Activated effector memory CD4-positive, alpha-beta T cell treated with anti-CD3 and anti-CD28 coated beads, Interleukin-2, amount 50 U/mL, for 16 hours (primary cell): ENCODE data around the gene MYRF.
A peak's percentile ranks its signal among the peaks of the same experiment; 100 is the strongest.

Experiments
- DNase-seq: peaks from one replicate; pipeline ENCODE4 v3.0.0-alpha.2; 2020

MYRF gene

DNA sequence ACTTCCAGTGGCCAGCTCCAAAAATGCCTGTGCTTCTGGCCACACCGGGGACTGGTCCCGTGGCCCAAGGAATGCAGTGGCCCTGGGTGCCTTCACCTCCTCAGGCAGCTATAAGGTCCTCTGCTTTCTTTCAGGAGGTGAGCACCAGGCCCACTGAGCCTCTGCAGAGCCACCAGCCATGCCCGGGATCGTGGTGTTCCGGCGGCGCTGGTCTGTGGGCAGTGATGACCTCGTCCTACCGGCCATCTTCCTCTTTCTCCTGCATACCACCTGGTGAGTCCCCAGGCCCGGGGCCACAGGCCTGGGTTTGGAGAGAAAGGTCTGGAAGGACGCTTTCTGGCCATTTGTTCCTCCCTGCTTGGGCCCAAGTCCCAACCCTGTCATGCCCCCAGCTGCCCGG lies 32.5 kb upstream of the MYRF start:
- DNase-seq: no peak

GRCh38 chr11:61720597-61720996 lies 31.8 kb upstream of the MYRF start:
- no peak for DNase-seq

DNA sequence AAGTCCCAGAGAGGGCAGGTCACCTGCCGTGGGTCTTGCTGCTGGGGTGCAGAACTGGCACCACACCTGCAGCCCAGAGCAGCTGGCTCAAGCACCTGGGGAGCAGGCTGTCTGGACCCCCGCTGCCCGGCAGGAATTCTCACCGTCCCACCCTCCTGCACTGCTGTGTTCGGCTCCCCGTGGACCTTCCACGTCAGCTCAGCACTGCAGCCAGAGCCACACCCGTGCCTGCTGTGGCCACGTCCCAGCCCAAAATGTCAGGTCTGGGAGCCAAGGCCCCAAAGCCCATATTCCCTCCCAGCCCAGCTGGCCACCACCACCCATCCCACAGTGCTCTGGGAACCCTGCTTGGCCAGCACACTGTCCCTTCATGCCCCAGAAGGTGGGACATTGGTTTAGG lies 28.0 kb upstream of the MYRF start:
- DNase-seq: no peak

GRCh38 chr11:61725781-61726231 lies 26.6 kb upstream of the MYRF start:
- DNase-seq: no peak

DNA sequence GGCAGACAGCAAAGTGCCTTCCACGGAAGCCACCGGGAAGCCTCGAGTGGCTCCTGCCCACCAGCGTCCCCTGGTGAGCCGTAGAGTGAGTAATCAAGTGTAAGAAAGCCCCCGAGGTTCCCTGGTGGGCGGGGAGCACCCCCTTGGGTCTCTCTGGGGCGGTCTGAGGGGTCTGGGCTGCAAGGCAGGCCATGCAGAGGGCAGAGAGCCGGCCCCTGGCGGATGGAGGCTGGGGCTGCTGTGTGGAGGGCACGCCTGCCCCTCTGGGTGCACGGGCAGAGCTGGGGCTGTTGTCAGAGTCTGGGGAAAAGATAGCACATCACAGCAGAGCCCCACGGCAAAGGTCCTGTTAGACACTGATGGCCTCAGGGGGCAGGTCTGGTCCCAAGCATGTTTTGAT lies 25.7 kb upstream of the MYRF start:
- DNase-seq: no peak

DNA sequence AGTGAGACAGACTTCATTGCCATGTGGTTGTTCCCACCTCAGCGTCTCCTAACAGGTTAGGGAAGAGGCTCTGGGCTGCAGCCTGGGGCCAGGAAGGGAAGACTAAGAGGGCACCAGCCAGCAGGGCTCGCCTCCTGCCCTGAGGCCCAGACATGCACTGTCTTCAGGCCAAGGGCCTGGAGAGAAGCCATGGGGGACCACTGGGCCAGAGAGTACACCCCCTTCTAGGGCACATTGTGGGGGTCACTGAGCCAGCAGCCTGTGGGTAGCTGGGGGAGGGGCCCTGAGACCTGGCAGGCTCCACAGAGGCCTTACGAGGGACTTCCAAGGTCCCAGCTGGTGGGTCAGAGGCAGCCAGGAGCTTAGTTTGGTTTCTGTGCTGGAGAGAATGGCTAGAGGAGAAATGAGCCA lies 25.0 kb upstream of the MYRF start:
- DNase-seq: no peak

DNA sequence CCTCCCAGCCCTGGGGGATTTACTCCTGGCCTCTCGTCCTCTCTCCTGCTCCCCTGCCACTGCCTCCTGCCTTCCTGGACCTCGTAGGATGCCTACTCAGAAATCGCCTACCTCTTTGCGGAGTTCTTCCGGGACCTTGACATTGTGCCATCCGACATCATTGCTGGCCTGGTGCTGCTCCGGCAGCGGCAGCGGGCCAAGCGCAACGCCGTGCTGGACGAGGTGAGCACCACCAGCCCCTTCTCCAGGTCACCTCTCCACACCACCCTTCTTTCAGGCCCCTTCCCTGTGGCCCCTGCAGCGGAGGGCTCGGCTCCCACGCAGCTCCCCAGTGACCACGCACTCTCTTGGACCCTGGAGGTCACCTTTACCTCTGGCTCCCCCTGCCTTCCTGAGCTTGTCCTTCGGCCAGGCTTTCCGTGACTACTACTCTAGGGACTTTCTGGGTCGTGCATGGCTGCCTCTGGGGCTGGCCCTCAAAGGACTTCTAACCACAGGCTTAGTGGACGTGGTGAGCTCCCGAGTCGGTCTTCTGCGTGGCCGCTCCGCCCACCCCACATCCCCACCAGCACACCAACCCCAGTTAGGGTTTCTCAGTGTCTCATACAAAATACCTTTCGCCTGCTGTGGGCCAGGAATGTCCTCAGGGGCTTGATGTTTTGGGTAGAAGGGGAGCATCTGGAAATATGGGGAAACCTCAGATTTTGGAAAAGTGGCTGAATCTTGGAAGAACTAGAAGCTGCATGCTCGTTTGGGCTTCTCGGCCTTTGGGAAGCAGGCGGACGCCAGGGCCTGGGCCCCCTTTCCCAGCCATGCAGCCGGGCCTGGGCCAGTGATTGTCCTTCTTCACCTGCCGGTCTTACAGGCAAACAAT lies 24.1 kb upstream of the MYRF start:
- no peak for DNase-seq

GRCh38 chr11:61728940-61729219 lies 23.6 kb upstream of the MYRF start:
- no peak for DNase-seq

- no peak for DNase-seq
These were observed 22.0 kb upstream of the MYRF start for GRCh38 chr11:61730240-61730994.

GRCh38 chr11:61731211-61731951 lies 21.1 kb upstream of the MYRF start:
- no peak for DNase-seq

- DNase-seq: no peak
These were observed 20.3 kb upstream of the MYRF start for GRCh38 chr11:61731952-61732675.

DNA sequence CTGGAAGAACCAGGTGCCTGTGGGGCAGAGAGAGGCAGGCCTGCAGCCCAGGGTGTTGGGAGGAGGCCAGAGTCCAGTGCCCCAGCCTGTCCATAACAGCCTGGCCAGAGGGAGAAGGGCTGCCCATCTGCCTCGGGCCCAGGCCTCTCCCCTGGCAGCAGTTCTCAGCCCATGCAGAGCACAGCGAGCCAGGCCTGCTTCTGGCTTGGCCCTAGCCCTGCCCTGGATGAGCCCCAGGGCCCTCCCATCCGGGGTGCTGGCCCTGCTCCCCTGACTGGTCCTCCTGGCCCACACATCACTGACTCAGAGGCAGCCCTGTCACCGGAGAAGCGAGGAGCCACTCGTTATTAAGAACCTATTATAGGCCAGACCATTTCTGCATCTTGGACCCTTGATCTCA lies 19.7 kb upstream of the MYRF start:
- DNase-seq: no peak

- peak; percentile 94 for DNase-seq
These were observed 19.1 kb upstream of the MYRF start for GRCh38 chr11:61733120-61733978.

DNA sequence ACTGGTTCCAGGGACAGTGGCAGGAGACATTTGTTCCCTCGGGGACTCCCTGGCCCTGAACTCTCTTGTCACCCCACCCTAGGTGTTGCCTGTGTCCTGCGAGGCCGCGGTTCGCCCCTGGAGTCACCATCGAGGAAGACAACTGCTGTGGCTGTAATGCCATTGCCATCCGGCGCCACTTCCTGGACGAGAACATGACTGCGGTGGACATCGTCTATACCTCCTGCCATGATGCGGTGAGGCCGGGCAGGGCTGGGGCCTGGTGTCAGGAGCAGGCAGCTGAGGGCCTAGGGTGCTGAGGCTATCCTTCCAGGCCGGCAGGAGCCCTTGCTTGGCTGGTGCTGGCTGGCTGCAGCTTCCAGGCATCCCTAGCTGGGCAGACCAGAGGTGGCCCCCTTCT lies 17.7 kb upstream of the MYRF start:
- no peak for DNase-seq

- no peak for DNase-seq
These were observed 17.0 kb upstream of the MYRF start for GRCh38 chr11:61735391-61735790.

GRCh38 chr11:61736310-61736709 lies 16.1 kb upstream of the MYRF start:
- no peak for DNase-seq

DNA sequence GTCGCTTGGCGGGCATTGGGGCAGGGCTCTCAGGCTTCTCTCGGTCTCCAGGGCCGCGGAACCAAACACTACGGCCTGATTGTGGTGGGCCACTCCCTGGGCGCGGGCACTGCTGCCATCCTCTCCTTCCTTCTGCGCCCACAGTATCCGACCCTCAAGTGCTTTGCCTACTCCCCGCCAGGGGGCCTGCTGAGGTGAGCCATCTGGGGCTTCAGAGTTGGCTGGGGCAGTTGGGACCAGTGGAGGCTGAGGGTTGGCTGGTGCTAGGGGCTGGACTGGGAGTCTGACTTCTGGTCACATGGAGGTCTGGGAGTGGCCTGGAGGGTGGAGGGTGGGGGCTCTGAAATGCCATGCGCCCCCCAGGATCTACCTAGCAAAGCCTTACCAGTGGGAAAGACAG lies 15.3 kb upstream of the MYRF start:
- DNase-seq: no peak

DNA sequence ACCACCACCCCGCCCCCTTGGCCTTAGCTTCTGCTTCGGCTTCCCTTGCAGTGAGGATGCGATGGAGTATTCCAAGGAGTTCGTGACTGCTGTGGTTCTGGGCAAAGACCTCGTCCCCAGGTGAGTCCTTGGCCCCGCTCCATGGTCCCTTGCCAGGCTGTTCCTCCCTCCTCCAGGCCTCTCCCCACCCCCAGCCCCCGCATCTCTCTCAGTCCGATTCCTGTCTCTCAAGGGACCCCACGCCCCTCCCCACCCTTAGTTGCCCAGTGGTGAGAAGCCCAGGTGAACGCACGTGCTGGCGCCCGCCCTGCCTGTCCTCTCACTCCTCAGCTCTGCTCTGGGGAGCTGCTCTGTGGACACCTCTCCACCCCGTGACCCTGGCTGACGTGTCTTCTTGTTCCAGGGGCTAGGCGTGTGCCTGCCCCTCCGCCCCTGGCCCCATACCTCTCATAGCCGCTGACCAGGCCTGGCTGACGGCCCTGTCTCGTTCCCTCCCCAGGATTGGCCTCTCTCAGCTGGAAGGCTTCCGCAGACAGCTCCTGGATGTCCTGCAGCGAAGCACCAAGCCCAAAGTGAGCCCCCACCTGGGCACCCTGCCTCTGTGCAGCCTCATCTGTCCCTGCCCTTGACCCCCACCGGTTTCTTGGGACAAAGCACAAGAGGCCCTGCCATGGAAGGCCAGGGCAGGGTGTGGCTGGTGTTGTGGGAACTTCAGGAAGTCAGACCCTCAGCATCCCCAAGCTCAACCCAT lies 14.6 kb upstream of the MYRF start:
- DNase-seq: no peak

DNA sequence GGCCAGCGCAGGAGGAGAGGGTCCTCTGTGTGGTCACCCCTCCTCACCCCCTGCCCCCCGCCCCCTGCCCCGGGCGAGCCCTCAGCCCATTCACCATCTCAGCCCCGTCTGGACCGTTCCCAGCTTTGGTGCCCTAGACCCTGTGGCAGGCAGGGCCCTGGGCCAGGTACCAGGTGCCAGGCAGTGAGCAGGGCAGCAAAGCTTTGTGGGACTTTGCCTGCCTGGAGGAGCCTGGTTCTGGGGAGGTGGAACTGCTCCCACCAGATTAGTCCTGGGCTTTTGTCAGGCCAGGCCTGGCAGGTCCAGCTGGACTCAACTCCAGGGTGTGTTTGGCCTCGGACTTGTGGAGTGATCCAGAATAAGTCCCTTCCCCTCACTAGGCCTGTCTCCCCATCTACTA lies 13.7 kb upstream of the MYRF start:
- DNase-seq: no peak

DNA sequence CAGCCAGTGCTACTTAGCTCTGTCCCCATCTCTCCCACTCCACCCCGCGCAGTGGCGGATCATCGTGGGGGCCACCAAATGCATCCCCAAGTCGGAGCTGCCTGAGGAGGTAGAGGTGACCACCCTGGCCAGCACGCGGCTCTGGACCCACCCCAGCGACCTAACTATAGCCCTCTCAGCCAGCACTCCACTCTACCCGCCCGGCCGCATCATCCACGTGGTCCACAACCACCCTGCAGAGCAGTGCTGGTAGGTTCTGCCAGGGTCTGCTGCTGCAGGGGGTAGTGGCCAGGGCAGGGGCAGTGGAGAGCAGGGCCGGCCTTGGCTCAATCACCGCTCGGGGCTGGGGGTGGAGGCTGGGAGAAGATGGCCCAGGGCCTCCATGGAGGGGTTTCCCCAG lies 13.0 kb upstream of the MYRF start:
- no peak for DNase-seq

DNA sequence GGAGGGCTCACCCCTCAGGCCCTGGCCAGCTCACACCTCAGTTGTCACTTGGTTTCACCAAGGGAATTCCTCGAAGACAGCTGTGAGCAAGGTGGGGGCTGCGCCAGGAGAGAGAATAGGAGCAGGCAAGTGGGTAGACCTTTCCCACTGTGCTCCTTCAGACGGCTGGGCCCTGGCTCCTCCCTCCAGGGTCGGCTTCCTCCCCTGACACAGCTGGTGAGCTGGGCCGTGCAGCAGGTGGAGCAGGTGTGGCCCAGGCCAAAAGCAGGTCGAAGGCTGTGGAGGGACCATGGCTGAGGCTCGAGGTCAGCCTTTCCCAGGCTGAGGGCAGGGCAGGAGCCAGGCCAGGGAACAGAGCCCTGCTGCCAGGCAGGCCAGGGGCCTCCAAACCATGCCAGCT lies 12.5 kb upstream of the MYRF start:
- DNase-seq: no peak
